Measurements from ENCODE around the gene MAD1L1.

DNA sequence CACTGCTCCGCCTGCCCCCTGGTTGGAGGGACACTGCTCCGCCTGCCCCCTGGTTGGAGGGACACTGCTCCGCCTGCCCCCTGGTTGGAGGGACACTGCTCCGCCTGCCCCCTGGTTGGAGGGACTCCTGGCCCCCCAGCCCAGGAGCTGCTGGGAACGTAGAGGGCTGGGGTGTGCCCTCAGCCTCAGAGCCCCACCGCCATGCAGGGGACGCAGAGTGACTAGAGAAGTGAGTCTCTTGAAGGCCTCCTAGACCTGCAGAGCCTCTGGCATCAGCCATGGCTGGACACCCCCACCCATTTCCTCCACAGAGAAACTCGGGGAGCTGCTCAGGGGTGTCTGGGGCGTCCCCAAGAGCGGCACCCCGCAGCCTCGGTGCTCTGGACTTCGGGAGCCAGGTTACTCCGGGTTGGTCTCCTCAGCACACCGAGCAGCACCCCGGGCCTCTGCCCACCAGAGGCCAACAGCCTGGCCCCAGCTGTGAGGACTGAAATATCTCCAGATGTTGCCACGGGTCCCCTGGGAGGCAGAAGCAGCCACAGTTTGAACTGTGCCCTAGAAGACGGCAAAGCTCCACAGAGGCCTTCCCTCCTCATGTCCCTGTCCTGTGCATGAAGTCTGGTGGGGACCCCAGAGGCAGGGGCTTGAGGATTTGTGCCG, 370.8 kb downstream of the MAD1L1 start:
- TF ChIP-seq POLR2A (IDR thresholded peaks at IDR 0.05; ENCODE audit: low read depth, low read length) (no peak), POLR2AphosphoS5 (IDR thresholded peaks at IDR 0.05; ENCODE audit: insufficient read depth, low read depth, low read length) (no peak), EZH2 (IDR thresholded peaks at IDR 0.05; ENCODE audit: borderline replicate concordance, low read depth, low read length, severe bottlenecking) (no peak), MYC (IDR thresholded peaks at IDR 0.05; ENCODE audit: low read depth, low read length) (no peak), JUN (IDR thresholded peaks at IDR 0.05; ENCODE audit: borderline replicate concordance, insufficient read depth, insufficient read length, low read depth) (no peak)
- TF ChIP-seq, protein P1, sequence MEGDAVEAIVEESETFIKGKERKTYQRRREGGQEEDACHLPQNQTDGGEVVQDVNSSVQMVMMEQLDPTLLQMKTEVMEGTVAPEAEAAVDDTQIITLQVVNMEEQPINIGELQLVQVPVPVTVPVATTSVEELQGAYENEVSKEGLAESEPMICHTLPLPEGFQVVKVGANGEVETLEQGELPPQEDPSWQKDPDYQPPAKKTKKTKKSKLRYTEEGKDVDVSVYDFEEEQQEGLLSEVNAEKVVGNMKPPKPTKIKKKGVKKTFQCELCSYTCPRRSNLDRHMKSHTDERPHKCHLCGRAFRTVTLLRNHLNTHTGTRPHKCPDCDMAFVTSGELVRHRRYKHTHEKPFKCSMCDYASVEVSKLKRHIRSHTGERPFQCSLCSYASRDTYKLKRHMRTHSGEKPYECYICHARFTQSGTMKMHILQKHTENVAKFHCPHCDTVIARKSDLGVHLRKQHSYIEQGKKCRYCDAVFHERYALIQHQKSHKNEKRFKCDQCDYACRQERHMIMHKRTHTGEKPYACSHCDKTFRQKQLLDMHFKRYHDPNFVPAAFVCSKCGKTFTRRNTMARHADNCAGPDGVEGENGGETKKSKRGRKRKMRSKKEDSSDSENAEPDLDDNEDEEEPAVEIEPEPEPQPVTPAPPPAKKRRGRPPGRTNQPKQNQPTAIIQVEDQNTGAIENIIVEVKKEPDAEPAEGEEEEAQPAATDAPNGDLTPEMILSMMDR (IDR thresholded peaks at IDR 0.05; ENCODE audit: extremely low read depth in 1 of 2, insufficient read depth in 1 of 2, low read depth in 1 of 2, low read length in 2 of 2), result no peak
